ENCODE measurements around the gene PLEKHM1.
"Not testable (repeated sequence)": the region's sequence is repeated elsewhere in the genome, so short reads cannot be mapped to it uniquely, and the experiment has no call there.

Gene PLEKHM1

DNA sequence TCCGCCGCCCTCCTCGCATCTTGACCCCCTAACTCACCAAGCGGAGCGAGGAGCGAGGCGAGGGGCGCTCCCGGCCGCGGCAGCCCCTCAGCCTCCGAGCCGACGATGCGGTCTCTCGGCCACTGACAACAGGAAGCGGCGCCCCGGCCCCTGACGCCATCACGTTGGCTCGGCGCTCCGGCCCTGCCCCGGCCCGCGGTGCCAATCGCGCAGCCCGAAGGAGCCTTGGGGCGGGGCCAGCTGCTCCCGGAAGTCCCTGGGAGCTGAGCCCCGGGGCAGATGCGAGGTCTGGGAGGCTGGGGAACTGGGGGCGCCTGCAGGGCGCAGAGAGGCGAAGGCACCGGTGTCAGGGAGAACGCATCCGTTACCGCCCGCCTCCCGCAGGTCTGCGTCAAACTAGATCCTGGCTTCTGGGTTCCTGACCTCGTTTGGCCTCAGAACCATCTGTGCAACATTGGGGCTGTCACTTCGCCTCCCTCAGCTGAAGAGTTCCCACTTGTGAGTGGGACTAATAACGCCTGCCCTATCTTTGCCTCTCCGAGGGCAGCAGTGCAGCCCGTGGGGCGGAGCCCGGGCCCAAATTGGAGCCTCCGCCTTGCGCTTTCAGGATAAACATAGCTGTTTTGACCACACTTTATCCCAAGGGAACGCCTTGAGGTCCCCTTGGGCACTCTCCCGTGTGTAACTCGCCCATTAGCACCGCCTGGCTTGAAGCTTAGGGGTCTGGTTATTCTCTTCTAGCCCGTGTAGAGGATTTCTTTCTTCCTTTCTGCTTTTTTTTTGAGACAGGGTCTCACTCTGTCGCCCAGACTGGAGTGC, at the start of gene PLEKHM1:
Gene PLEKHM1, minus strand, starts transcription at position 107 of the 819 bp plus-strand sequence. CDS start 8,237 bp downstream, outside the sequence.
- DNase-seq = not testable (repeated sequence)

DNA sequence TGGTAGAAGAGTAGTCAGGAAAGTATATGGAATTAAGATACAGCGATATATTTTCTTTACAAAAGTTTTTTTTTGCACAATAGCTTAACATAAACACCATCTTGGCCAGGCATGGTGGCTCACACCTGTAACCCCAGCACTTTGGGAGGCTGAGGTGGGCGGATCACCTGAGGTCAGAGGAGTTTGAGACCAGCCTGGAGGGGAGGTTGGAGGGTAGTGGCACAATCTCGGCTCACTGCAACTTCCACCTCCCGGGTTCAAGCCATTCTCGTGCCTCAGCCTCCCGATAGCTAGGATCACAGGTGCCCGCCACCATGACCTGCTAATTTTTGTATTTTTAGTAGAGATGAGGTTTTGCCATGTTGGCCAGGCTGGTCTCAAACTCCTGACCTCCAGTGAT, 47.6 kb upstream of the PLEKHM1 start:
- not testable (repeated sequence) for DNase-seq

DNA sequence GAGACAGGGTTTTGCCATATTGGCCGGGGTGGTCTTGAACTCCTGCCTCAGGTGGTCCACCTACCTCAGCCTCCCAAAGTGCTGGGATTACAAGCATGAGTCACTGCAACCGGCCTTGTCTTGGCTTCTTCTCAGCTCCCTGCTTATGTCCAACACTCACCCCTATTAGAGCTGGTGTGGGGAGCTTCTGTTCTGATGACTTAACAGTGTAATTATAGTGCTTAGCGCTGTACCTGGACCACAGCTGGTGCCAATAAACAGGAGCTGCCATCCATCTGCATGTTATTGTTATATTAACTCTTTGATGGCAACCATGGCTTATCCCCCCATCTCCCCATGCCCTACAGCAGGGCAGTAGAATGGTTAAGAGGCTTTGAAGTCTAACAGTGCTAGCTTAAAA, 15.6 kb upstream of the PLEKHM1 start:
- not testable (repeated sequence) for DNase-seq

DNA sequence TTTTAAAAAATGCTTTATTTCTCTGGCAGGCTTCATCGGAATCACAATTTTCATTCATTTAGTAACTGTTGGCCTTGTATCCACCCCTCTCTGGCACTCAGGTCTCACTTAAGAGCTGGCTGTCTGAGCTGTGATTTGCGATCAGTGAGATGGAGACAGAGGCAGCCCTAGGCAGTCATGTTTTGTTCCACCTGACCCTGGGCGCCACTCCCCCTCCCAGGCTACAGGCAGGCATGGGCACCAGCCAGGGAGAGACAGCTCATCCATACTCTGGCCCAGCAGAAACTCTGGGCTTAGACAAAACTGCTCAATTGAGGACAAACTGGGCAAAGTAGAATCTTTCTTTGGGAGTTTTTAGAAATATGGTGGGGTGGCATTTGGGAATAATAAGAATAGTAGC, 14.7 kb upstream of the PLEKHM1 start:
- not testable (repeated sequence) for DNase-seq

DNA sequence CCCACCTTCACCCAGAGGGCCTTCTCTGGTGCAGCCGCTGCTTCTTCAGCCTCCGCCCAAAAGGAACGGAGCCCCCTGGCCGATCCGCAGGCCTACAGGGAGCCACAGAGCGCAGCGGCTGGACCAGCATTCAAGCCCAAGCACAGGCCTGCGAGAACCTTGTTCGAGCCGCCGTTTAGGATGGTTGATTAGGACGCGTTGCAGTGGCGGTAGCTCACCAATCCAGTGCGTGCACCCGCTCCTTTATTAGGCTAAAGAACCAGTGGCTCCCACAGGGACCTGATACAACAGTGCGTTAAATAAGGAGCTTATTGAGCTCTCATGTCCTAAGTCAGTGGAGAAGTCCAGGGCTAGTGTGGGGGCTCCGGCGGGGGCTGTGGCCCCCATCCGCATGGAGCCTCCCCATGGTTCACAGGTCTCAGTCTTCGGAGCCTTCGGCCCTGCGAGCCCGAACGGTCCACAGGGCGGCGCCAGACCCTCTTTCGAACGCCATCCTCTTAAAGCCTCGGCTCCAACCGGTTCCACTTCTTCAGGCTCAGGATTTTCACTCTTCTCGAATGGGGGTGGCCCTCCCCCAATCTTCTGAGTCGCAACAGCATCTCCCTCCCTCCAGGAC, 10.7 kb upstream of the PLEKHM1 start:
- DNase-seq = not testable (repeated sequence)

DNA sequence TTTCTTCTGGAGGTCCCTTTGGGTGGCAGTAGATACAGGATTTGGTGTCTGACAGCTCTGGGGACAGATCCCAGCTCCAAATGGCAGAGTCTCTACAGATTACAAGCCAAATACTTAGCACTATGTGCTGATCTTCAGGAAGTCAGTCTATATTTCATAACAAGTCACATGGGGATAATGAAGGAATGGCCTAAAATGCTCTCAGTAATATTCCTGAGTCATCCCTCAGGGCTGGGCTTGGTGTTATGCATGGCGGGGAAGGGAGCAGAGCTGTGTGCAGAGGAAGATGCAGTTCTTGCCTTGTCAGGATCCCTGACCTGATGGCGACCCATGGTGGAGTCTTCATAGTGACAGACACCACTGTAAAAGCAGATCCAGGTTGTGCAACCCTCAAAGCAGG, 10.0 kb upstream of the PLEKHM1 start:
- not testable (repeated sequence) for DNase-seq

DNA sequence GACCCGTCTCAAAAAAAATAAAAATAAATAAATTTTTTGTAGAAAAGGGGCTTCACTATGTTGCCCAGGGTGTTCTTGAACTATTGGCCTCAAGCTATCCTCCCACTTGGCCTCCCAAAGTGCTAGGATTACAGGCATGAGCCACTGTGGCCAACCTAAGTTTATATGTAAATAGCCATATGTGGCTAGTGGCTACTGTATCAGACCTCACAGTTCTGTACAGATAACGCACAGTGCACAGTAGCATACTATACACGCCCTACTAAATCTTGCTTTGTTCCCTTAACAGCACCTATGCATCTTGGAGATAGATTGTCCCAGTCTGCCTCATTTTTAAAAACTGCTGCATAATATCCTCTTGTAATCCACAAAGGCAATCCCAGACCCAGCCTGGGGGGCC, 8.7 kb upstream of the PLEKHM1 start:
- not testable (repeated sequence) for DNase-seq

DNA sequence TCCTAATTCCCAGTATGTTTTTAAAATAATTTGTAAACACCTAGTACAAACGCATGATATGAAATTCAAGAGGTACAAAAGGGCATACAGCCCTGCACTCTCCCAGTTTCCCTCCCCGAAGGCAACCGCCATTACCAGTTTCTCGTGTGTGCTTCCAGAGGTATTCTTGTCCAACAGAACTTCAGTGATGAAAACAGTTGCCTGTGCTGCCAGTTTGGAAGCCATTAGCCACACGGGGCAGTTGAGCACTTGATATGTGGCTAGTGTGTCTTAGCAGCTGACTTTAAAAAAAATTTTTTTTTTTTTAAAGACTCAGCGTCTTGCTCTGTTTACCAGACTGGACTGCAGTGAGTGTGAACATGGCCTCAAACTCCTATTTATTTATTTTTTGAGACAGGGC, 7.9 kb upstream of the PLEKHM1 start:
- not testable (repeated sequence) for DNase-seq

DNA sequence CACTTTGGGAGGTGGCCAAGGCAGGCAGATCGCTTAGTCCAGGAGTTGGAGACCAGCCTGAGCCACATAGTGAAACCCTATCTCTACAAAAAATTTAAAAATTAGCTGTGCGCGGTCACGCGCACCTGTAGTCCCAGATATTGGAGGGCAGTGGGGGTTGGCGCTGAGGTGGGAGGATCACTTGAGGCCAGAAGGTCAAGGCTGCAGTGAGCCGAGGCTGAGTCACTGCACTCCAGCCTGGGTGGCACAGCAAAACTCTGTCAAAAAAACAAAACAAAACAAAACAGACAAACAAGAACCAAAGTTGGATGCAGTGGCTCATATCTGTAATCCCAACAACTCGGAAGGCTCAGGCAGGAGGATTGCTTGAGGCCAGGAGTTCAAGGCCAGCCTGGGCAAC, 6.9 kb upstream of the PLEKHM1 start:
- DNase-seq = not testable (repeated sequence)

DNA sequence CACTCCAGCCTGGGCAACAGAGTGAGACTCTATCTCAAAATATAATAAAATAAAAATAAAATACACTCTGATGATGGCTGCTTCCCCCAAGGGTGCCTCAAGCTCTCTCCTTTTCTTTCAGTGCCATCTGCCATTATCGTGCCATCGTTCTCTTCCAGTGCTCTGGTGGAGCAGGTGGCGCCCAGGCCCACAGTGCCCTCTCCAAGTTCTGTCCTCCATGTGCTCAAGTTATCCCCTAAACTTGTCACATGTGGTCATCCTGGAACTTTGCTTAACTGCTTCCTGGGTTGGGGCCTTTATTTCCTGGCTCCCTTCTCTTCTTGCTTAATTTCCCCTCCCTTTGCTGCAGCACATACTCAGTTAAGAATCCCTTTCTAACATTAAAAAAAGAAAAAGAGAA, 6.0 kb upstream of the PLEKHM1 start:
- not testable (repeated sequence) for DNase-seq

DNA sequence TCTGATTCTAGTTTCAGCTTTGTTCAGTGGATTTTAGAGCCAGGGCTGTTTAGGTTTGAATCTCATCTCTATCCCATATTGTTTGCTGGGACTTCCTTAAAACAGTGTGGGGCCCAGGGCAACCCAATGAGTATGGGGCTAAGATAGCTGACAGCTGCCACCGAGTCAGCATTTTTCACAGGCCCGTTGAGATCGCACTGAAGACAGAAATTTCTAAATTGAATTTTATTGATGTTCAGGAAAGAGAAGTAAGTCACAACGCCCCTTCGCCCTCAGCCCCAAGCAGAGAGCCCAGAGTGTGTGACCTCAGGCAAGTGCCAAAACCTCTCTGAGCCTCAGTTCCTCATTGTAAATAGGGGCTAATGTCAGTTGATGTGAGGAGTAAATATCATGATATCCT, 4.0 kb upstream of the PLEKHM1 start:
- not testable (repeated sequence) for DNase-seq

DNA sequence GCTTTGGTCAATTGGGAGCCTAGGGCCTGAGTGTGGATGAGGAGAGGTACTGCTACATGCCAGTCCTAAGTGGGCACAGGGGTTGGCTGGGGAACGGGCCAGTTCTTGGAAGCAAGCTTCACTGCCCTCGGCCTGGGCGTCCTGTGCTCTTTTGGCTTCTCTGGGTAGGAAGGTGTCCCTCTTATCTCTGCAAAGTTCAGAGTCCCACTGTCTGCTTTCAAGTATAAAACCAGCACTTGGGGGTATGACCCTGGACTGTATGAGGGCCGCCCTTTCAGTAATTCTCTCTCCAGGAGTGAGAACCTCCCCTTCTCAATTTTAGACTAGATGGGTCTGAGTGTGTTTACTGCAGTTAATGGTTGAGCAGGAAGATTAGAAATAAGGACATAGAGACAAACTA, 1.6 kb upstream of the PLEKHM1 start:
- not testable (repeated sequence) for DNase-seq

DNA sequence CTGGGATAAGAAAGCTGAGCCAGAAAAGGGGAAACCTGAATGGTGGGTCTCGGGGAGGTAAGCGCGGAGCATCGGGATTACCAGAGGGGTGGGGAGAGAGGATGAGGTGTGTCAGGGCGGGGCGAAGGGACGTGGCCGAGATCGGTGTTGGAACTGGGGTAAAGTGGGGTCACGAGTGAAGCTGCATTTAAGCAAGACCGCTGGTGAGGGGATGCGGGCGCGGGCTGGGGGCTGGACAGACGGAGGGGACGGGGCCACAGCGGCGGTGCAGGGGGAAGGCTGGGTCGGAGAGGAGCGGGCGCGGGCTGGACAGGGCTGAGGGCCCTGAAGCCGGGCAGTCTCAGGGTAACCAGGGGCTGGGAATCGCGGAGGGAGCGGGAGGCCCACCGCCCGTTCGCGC, 323 bp downstream of the PLEKHM1 start:
- DNase-seq = not testable (repeated sequence)

DNA sequence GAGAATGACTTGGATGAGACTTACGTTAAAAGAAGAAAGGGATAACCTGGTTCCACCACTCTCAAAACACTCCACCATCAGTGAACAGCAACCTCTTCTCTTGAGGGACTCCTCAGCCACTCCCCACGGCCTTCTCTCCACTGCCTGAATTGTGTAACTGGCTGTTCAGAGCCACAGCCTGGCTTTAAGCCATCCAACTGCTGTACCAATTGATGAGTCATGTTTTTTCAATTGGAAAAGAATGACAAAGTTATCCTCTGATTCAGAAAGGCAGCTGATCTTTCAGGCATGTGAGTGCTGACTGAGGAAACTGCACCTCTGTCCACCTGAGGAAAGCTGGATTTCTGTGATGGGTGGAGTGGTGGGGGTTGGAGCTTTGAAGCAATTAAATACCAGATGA, 2.8 kb downstream of the PLEKHM1 start:
- DNase-seq = peak; percentile 12

DNA sequence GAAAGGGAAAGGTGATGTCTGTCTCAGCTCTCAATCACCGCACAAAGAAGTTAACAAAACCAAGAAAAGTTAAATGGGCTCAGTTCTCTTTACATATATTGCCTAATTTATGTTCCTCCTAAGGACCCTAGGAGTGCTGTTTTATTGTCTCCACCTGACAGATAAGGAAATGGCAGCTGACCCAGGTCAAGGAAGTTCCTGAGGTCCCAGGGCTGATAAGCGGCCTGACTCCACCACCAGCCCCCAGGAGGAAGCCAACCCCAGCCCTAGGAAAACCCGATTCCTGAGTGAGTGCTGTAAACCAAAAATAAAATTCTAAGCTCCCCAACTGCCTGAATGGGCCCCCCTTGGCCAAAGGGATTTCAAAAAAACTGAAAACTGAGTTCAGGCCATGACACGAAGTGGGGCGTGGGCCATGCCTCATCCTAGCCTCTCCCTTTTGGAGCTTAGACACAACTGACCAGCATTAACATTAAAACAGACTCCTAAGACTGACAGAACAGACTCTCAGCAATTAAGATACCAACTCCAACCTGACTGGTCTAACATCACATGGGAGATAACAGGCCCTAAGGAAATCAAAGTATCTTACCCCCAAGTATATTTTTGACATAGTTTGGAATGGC, 6.8 kb downstream of the PLEKHM1 start:
- not testable (repeated sequence) for DNase-seq

DNA sequence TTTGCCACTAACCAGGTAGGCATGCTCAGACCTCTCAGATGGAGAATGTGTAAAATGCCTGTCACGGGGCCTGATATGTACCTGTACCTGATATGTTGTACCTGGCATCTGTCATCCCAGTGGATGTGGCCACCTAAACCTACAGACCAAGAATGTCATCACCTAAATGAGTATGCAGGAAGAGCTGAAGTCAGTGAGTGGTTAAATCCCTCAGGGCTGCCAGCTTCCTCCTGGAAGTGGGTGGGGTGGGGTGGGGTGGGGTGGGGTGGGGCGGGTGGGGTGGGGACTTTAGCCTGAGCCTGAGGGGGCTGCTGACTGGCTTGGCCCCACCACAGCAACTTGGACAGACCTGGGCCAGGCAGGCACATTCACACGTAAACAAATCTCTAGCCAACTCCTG, 7.3 kb downstream of the PLEKHM1 start:
- DNase-seq = not testable (repeated sequence)

DNA sequence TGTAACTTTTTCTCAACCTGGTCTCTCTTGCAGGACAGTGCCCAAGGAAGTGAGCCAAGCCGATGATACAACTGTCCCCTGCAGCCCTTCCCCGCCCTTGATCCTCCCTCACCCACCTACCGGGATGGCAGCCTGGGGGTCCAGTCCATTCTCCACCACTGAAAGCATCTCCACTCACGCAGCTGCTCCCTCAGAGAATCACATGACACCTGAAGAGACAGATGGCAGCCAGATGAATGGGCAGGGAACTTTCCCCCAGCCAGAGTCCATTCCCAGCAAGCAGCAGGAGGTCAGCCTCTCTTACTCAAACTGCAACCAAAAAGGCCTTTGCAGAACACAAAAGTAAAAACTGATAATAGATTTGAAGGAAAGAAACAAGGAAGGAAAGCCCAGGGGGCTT, 8.2 kb downstream of the PLEKHM1 start:
- DNase-seq = not testable (repeated sequence)

DNA sequence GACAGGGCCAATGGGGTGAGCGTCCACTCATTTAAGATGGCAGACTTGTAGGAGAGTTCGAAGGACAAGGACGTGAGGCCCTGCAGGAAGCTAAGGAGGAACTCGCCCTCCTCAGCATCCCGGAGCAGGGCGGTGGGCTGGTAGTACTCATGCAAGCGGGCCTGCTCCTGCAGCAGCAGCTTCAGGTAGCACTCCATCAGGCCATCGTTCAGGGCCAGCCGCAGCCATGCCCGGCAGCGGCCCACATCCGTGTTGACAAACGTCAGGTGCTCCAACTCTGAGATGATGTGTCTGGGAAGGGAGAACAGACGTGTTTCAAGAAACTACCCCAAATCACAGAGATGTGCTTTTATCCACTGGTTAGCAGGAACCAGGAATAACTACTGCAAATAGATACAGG, 15.1 kb downstream of the PLEKHM1 start:
- DNase-seq = not testable (repeated sequence)

DNA sequence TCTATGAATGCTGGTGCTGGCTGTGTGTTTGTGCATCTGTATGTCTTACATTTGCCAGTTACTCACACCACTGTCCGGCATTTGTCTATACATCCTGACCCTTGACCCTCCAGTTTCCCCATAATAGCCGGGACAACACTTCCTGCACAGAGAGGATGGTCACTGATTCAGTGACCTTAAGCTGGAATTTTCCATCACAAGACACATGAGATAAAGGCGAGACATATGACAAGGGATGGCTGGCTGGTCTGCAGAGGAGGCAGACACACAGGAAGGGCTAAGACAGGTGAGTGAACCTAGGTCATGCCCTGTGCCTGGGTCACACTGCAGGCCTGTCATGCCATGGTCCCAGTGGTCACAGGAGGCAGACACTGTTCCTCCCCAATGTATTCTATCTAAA, 18.3 kb downstream of the PLEKHM1 start:
- DNase-seq = not testable (repeated sequence)

DNA sequence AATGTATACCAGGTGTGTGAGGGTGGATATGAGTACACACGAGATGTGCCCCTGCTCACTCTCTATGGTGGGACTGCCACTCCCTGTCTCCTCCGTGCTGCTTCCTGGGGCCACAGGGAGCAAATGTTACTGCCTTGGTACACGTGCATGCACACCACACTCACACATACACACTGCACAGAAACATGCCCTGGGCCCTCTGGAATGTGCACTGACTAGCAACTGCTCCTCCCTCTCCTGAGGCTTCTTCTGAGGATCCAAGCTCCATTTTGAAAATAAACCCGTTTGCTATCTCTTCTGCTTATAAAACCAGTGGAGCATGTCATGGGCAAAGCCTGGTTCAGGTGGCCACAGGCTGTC, 21.3 kb downstream of the PLEKHM1 start:
- not testable (repeated sequence) for DNase-seq

DNA sequence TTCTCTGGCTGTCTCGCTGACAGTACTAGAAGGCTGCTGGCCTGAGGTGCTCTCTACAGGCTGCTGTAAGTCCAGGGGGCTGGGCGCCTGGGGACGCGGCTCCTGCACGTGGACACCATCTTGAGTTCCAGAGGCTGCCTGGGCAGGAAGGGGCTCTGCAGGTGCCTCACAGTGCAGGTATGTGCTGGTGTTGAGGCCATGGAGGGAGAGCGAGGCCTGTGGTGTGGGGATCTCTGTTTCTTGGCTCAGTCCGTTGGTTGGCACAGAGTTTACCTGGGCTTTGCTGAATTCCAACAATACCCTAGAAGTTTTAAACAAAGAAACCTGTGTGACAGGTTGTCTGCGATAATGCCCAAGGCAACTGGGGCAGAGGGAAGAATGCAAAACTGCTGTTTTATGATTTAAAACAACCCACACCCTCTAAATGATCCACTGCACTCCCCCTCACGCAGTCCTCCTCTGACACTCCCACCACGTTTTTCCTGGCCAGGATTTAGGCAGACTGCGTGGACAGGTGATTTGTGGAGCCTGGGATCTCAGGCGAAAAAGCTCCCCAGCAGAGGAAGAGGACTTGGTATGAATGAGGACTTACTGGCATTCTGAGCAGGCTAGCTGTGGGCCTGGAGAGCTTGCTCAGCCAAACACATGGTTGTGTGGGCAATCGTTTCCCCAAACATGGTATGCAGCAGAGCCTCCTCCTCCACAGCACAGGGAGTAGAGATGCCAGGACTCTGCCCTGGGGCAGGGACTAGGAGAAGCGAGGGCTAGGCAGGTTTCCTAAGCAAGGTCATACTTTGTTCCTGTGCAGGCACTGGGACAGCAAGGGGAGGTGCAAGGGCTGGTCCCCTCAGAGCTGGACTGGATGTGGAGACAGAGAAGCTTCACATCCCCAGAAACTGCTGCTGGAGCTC, 22.0 kb downstream of the PLEKHM1 start:
- not testable (repeated sequence) for DNase-seq

DNA sequence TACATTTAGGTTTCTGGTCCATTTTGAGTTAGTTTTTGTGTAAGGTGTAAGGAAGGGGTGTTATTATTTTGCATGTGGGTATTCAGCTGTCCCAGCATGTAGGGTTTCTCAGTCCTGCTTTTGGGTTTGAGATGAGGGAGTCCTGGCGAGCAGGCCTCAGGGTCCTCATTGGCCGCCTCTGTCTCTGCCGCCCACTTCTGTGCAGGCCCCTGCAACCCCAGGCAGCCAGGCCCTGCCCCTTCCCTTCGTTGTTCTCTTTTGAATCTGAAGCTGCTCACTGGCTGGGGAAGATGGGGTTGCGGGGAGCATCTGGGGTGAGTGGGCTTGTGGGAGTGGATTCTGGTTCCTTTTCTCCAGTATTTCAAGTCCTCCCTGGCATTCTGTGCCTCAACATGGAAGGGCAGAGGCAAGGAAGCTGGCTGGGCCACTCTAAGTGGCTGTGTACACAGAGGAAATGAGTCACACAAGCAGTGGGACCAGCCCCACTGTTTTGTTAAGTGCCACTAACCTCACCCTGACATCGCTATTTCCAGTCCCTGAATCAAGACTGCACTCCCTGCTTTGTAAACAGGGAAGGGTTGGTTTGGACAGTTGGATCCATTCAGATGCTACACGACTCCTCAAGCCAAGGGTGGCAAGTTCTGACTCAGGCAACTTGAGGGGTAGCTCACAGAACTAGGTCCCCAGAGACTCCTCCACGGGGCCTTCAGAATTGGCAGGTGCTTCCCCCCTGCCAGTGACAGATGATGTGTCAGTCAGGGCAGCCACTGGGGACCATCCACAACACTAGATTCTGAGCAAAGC, 28.8 kb downstream of the PLEKHM1 start:
- not testable (repeated sequence) for DNase-seq
